RPMI7951 (cell line): ENCODE measurements around the gene RNF26. TPM values are rescaled to one million over a fixed set of nuclear protein-coding genes. Genes with fewer than 3 reads are reported as not detected.

Source experiments
- DNase-seq: peaks from one replicate; pipeline ENCODE4 v3.0.0-alpha.2; 2012; ENCODE audit warnings: low read depth
- total RNA-seq: library from RNA; depleted of rRNA; stranded (reverse); fragments of >200 nt; shearing (Covaris generic); gene quantifications from 2 replicates; pipeline ENCODE4 v1.2.3, GENCODE V29; 2014

Gene RNF26
- total RNA-seq, 1 experiment from 2014 or later: 9.1 TPM

DNA sequence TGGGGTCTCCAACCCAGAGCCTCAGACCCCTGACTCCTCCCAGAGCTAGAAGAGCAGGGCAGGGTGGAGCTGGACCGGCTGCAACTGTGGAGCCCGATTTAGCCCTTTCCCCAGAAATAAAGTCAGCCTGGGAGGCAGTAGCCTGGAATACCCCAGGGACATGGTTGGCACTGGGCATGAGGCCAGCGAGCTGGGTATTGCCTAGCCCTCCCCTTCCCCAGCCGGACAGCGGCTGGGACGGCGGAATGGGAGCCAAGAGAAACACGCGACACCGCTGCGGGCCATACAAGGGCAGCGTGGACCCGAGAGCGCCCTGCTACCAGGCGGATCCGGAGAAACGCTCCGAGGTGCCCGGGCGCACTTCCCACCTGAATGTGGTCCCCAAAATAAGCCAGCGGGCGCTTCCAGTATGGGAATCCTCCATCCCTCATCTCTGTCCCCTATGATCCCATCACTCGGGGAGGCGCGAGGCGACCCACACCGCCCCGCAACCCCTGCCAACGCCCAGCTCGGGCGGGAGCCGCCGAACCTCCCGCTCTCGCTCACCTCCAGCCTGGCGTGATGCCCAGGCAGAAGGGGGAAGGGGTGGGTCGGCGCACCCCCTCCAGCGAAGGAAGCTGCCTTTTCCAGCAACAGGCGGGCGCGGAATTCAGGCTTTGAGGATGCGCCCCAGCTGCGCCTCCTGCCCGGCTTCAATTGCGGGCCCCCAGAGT lies 18.2 kb upstream of the RNF26 start:
- peak; percentile 51 for DNase-seq

- peak; percentile 27 for DNase-seq
These were observed 17.4 kb upstream of the RNF26 start, which contains the start of gene MCAM for GRCh38 chr11:119316729-119317591. TSS of gene MCAM (minus strand) at chr11:119317130. CDS start at chr11:119317101, 29 bp downstream.

DNA sequence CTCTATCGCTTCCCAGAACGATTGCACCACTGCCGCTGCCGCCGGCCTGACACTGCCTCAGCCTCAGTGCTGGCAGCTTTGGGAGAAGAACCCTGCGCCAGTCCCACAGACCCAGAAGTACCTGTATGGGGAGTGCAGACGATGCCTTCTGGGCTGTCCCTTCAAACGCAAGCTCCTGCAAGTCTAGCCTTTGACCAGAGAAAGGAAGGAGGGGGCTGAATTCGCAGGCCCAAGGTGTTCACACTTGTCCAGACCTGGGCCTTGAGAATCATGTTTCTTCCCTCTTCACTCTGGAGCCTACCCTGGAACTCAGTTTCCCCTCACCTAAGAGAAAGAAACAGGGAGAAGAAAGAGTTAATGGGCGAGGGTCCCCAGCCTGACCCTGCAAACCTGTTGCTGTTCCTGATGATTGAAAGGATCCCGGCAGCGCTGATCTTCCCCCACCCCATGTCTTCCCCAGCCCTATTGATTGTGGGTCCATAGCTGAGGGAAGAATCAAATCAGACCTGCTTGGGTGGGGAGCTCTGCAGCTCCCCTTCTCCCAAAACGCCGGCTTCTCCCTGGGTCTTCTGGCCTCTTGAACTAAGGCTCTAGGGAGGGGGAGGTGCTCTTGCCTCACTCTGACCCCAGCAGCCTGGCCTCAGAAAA lies 16.6 kb upstream of the RNF26 start:
- DNase-seq: no peak

DNA sequence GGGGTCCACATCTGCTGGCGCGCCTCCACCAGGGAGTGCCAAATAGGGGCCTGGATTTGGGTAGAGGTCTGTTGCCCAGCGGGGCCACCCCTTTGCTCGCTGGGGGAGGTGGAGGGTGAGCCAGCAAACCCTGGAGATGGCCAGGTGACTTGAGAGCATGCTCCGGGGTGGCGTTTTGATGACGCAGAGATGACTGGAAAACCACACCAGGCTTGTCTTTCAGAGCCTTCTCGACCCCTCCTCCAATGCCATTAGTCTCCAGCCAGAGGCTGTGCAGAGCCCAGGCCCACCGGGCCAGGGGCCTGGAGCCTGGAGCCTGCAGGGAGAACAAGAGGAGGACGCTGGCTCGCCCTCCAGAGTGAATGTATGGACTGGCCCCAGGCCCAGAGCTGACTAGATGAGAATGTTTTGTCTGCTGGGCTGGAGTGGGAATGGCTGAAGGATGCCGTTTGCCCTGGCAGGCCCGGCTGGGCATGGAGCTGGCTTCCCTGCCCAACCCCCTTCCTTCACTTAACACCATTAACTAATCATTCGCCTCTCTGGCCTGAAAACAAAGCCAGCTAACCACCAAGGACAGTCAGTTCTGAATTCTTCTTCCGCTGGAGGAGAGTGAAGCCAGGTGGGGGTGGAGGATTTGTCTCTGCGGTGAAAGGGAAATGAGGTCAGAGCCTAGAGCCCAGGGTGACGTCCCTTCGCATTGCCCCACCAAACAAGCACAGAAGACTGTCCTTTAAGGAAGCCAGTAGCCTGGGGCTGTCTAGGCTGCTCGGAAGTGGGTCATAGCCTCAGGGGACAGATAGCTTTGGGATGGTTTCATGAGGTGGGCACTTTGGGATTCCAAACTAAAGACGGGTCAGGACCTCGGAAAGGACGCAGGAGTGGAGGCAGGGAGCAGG lies 15.8 kb upstream of the RNF26 start:
- DNase-seq: peak; percentile 80

DNA sequence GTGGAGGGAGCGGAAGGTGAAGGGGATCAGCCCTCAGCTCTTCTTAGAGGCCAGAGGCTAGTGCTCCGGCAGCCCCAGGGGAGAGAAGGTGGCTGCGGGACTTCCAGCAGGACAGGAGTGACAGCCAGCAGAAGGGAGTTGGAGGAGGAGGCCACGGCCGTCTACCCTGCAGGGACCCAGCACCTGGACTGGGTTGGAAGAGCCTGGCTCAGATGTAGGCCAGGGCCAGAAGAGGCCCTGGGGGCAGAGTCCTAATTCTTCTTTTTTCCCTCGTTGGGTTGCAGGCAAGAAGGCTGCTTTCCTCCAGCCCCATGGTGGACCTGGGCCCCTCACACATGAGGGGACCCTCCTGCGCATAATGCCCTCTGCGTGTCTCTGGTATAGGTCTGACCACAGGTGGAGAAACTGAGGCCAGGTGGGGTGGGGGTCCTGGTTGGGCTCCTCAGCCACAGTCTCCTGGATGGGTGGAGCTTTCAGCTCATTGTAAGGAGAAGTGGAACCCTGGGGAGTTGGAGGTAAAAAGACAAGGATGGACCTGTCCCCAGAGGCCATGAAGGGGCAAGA lies 15.1 kb upstream of the RNF26 start:
- no peak for DNase-seq

DNA sequence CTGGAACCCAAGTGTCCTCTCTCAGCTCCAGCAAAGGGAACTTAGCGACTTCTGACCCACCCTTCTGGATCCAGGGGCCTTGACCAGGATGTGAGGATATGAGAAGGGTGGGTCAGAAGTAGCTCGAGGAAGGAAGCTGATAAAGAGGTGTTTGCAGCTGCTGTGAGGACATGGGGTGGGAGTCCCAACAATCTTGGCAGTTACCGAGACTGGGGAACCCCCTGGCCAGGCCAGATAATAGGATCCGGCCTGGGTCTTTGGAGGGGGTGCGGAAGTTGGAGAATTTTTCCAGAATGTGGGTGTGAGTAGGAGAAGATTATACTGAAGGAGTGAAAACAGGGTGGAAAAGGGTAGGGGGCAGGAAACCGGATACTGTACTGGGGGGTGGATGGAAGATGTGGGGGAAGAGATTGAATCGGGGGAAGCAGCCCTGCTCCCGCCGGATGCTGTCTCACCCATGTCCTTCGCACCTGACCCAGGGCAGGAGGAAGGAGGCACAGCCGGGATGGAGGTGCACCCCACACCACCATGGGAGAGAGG lies 14.6 kb upstream of the RNF26 start:
- DNase-seq: no peak

GRCh38 chr11:119320240-119320775 lies 14.0 kb upstream of the RNF26 start:
- DNase-seq: peak; percentile 19

DNA sequence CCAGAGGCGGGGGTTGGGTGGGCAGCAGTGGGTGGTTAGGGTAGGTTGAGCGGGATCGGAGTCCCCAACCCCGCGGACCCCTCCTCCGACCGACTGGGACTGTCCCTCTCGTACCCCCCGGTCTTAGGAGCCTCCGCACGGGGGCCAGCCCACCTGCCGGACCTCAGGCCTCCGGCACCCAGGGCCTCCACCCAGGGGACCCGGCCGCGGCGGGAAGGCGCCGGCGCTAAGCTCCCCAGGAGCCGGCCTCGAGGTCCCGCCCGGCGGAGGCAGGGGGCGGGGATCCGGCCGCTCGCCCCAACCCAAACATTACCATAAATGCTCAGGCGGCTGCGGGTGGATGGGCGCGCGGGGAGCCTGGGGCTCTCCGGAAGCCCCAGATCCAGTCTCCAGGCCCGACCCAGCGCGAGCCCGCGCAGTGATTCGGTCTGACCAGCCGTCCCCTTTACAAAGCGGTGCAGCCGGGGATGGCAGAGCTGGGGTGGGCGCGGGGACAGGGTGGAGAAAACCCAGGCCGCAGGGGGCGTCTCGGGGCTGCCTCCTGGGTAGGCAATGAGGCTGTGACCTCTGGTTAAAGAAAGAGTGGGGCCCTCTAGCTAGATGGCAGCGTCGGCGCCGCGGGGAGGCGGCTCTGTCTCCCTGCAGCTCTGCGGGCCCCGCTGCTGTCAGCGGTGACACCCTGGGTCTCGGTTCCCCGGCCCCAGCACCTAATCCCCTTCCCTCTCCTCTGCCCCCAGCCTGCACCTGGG lies 13.4 kb upstream of the RNF26 start:
- DNase-seq: peak; percentile 88

GRCh38 chr11:119322360-119322739 lies 12.0 kb upstream of the RNF26 start:
- DNase-seq: peak; percentile 58

GRCh38 chr11:119322921-119323531 lies 11.3 kb upstream of the RNF26 start:
- DNase-seq: no peak

DNA sequence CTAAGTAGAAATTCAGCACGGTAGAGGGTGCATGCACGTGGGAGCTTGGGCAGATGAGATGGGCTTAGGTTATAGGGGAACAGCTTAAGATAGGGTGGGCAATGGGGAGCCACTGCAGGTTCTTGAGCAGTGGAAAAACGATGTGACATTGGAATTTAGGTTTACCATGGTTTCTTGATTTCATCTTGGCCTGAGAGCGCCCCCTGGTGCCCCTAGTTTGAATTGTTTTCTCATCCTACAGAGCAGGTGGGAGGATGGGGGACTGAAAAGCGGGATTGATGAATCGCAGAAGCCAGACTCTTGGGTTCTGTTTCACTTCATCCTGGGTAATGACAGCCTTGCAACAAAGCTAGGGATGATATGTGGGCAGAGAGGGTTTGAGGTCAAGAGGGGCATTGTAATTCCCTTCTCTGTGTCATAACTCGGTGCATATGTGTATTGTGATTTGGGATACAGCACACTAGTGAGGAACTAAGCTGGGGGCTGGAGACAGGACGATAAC lies 10.7 kb upstream of the RNF26 start:
- peak; percentile 68 for DNase-seq

DNA sequence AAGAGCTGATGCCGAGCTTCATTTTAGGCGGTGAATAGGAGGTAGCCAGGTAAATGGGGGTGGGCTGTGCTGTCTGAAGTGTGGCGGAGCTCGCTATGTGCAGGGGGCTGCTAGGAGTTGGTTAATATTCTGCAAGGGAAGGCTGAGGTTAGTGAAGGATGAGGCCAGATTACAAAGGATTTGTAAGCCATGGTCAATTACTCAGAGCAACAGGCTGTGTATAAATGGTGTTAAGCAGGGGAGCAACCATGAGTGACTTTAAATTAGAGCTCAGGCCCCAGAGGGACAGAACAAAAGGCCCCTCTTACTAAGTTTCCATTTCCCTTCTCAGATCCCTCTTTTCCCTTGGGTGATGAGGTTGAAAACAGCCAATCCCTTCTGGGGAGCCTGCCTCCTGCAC lies 10.1 kb upstream of the RNF26 start:
- no peak for DNase-seq

GRCh38 chr11:119329320-119329719 lies 5.0 kb upstream of the RNF26 start:
- no peak for DNase-seq

DNA sequence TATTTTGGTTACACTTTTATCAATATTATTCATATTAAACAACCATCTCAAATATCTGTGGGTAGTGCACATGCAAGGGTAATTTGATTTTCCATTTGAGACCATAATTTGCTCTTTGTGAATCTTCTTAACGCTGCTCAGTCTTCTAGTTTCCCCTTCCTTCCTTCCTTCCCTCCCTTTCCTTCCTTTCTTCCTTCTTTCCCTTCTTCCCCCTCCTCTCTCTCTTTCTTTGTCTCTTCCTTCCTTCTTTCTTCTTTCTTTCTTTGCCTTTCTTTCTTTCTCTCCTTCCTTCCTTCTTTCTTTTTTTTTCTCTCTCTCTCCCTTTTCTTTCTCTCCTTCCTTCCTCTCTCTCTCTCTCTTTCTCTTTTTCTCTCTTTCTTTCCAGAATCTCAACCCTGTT lies 4.1 kb upstream of the RNF26 start:
- DNase-seq: no peak

GRCh38 chr11:119332111-119332765 lies 2.1 kb upstream of the RNF26 start:
- no peak for DNase-seq

DNA sequence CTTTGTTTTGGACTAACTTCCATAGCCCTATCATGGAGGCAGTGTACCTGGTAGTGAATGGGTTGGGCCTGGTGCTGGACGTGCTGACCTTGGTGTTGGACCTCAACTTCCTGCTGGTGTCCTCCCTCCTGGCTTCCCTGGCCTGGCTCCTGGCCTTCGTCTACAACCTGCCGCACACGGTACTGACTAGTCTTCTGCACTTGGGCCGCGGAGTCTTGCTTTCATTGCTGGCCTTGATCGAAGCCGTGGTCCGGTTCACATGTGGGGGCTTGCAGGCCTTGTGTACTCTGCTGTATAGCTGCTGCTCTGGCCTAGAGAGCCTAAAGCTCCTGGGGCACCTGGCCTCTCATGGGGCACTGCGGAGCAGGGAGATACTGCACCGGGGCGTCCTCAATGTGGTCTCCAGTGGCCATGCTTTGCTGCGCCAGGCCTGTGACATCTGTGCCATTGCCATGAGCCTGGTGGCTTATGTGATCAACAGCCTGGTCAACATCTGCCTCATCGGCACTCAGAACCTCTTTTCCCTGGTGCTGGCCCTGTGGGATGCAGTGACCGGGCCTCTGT lies 846 bp downstream of the RNF26 start:
- no peak for DNase-seq

- peak; percentile 89 for DNase-seq
These were observed 1.6 kb downstream of the RNF26 start for GRCh38 chr11:119335655-119336543.
